GM10266 (cell line): ENCODE results near the gene ABLIM3.

Experiments used
- DNase-seq: peaks from one replicate; pipeline ENCODE4 v3.0.0; 2012; ENCODE audit errors: extremely low spot score
- TF ChIP-seq, protein P1 (sequence below): IDR thresholded peaks from 2 replicates; pipeline ENCODE4 v1.5.1; 2012; ENCODE audit warnings: mild to moderate bottlenecking, low read depth; ENCODE audit not compliant: control insufficient read depth, insufficient read depth; ENCODE audit errors: missing control alignments

ABLIM3 gene

DNA sequence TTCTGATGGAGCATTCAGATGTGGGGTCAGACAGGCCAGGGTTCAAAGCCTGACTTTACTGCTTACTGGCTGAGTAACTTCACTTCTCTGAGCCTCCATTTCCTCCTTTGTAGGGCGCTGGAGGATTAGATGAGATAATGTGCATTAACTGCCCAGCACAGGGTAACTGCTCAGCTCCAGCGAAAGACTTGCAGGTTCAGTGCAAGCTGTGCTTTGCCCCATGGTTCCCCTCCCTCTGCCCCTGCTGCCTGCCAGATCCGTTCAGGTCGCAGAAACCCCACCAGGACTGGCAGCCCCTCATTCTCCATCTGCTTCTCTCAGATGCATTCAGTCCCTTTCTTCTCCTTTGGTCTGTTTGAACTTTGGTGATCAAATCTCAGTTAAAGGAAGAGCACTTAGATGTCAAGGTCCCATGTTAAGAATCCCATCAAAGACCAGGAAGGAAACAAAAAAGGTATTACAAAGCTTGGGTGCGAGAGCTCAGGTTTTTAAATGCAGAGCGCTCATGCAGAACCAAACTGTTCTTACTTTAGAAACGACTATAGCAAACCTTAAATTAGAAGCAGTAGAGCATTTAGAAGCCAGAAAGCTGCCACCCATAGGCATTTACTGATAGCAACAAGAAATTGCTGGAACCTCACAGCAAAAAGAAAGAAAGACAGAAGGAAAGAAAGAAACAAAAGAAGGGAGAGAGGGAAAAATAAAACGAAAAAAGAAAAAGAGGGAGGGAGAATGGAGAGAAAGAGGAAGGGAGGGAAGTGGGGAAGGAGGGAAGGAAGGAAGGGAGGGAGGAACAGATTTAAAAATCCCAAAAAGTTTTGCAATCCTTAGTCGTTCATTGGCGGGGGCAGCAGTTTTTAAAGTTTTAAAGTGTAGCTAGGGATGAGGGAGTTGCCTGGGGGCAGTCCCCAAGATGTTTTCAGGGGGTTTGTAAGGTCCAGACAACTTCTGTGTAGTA, 153.9 kb downstream of the ABLIM3 start:
- TF ChIP-seq, protein P1, sequence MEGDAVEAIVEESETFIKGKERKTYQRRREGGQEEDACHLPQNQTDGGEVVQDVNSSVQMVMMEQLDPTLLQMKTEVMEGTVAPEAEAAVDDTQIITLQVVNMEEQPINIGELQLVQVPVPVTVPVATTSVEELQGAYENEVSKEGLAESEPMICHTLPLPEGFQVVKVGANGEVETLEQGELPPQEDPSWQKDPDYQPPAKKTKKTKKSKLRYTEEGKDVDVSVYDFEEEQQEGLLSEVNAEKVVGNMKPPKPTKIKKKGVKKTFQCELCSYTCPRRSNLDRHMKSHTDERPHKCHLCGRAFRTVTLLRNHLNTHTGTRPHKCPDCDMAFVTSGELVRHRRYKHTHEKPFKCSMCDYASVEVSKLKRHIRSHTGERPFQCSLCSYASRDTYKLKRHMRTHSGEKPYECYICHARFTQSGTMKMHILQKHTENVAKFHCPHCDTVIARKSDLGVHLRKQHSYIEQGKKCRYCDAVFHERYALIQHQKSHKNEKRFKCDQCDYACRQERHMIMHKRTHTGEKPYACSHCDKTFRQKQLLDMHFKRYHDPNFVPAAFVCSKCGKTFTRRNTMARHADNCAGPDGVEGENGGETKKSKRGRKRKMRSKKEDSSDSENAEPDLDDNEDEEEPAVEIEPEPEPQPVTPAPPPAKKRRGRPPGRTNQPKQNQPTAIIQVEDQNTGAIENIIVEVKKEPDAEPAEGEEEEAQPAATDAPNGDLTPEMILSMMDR, result no peak
- no peak for DNase-seq

DNA sequence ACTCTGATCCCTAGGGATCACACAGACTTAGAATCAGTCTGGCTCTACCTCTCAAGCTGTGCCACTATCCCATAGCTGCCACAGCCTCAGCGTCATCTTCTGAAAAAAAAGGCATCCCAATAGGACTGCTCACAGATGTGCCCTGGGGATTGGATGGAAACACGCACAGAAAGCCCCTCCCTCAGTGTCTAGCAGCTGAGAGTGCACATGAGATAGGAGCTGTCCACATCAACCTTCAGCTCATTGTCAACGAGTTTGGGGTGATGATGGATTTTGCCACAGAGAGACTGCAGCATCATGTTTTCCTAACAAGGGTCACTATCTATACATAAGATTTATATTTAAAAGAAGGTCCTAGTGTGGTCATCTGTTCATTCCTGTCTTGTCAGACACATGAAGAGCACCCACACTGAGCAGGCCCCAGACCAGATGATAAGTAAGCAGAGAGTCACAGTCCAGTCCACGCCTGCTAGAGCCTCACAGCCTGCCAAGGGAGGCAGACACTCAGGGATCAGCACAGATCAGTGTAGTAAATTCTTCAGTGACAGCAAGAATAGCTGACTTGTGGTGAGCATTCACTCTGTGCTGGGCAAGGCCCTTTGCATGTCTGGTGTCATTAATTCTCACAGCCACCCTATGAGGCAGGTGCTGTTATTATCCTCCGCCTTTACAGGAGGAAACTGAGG, 156.2 kb downstream of the ABLIM3 start:
- no peak for DNase-seq
- TF ChIP-seq, protein P1, result no peak

DNA sequence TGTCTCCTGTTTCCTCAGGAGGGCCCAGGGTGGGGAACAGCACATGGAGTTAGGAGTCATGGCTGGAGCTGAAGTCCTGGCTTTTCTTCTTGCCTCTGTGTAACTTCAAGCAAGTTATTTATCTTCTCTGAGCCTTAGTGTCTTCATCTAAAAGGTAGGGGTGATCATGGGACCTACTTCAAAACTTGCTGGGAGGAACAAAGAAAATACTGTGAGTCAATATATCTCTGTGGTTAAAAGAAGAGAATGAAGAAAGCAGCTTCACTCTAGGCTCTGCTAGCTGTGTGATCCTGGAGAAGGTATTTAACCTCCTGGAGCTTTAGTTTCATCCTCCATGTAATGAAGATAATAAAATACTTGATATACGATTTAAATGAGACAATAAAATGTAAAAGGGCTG, 156.9 kb downstream of the ABLIM3 start:
- TF ChIP-seq, protein P1, result no peak
- DNase-seq, result no peak

DNA sequence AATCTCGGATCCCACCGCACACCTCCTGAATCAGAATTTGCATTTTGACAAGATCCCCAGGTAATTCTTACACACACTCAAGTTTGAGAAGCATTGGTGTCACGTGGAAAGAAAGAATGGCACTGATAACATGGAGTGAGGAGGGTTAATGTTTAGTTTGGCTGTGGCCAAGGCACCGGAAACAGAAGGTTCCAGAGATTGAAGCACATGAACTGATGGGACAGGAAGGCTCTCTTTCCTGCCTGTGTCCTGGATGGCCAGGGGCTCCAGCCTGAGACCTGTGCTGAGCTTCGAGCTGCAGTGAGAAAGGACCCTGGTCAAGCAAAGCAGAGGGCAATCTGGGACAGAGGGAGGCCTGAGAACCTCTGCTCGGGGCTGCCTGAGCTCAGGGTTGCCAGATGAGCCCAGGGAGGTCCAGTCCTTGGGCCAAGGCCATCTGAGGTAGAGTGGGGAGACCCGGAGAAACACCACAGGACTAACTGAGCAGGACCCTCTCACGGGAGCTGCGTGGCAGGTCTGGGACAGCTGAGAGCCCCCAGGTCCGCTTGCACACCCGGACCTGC, 157.6 kb downstream of the ABLIM3 start:
- no peak for DNase-seq
- TF ChIP-seq, protein P1, result no peak

DNA sequence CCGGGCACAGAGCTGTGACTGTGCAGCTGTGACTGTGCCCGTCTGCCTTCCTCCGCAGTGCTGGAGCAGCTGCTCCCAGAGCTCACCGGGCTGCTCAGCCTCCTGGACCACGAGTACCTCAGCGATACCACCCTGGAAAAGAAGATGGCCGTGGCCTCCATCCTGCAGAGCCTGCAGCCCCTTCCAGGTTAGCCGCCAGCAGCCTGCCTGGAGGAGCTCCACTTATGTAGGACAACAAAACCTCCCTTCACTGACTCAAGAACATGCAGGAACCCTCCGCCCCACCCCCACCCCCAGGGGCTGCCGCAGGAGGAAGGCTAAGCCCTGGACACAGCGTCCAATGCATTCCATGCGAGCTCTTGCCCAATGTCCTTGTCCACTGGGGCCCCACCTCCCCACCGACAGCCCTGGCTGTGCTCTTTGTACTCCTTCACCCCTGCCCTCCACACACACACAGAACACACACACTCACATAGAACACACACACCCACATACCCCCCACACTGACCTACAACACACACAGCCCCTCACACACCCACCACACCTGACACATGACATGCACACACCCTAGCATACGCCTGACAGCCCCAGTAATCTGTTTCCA, 158.3 kb downstream of the ABLIM3 start:
- DNase-seq, result no peak
- TF ChIP-seq, protein P1, result no peak

DNA sequence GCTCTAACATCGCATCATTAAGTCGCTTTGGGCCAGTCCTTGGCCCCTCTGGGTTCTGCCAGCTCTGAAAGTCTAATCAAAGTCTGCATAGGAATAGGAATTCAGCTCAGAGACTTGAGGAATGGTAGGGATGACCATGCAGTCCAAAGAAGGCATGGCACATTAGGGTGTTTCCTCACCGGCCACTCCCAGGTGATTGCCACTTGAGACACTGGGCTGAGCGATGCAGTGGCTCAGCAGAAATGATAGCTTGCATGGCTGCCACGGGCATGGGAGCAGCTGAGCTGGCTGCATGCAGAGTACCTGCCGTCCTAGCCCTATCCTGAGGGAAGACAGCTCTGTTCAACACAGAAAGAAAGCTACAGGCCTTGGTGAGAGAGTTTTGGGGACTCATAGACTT, 159.1 kb downstream of the ABLIM3 start:
- no peak for DNase-seq
- TF ChIP-seq, protein P1, result no peak
